NCI-H69 (cell line): ENCODE data around the gene ELOVL5.

Experiments used
- DNase-seq: peaks from one replicate; lab custom pipeline; 2025; lab: John Stamatoyannopoulos, UW

Gene ELOVL5

GRCh38 chr6:53269827-53270226 is 78.9 kb downstream of the ELOVL5 start:
- DNase-seq, result no peak

- no peak for DNase-seq
These were observed 79.7 kb downstream of the ELOVL5 start for GRCh38 chr6:53268858-53269608.

- no peak for DNase-seq
These were observed 82.1 kb downstream of the ELOVL5 start for GRCh38 chr6:53266553-53267090.

GRCh38 chr6:53264915-53265607 is 83.7 kb downstream of the ELOVL5 start:
- DNase-seq, result no peak

GRCh38 chr6:53264337-53264736 is 84.4 kb downstream of the ELOVL5 start:
- DNase-seq, result no peak

- no peak for DNase-seq
These were observed 84.8 kb downstream of the ELOVL5 start for GRCh38 chr6:53263917-53264316.

- no peak for DNase-seq
These were observed 88.7 kb downstream of the ELOVL5 start for GRCh38 chr6:53259860-53260580.

GRCh38 chr6:53258774-53259155 is 90.0 kb downstream of the ELOVL5 start:
- no peak for DNase-seq

- peak; percentile 32 for DNase-seq
These were observed 90.5 kb downstream of the ELOVL5 start for GRCh38 chr6:53258076-53258773.

- DNase-seq, result no peak
These were observed 91.2 kb downstream of the ELOVL5 start for GRCh38 chr6:53257533-53257932.

- DNase-seq, result no peak
These were observed 91.7 kb downstream of the ELOVL5 start for GRCh38 chr6:53257001-53257400.

GRCh38 chr6:53252177-53252692 is 96.5 kb downstream of the ELOVL5 start:
- DNase-seq, result no peak

GRCh38 chr6:53251033-53251672 is 97.6 kb downstream of the ELOVL5 start:
- DNase-seq, result no peak

- DNase-seq, result no peak
These were observed 98.3 kb downstream of the ELOVL5 start for GRCh38 chr6:53250176-53251032.

- peak; percentile 70 for DNase-seq
These were observed 101.8 kb downstream of the ELOVL5 start for GRCh38 chr6:53246924-53247323.

- no peak for DNase-seq
These were observed 103.8 kb downstream of the ELOVL5 start for GRCh38 chr6:53244958-53245357.

- no peak for DNase-seq
These were observed 104.3 kb downstream of the ELOVL5 start for GRCh38 chr6:53244399-53244931.

GRCh38 chr6:53241938-53242337 is 106.8 kb downstream of the ELOVL5 start:
- DNase-seq, result no peak

GRCh38 chr6:53240761-53241160 is 108.0 kb downstream of the ELOVL5 start:
- DNase-seq, result no peak

GRCh38 chr6:53240139-53240538 is 108.6 kb downstream of the ELOVL5 start:
- no peak for DNase-seq
